GM12892 (cell line): ENCODE measurements around the gene CCL27.

Source experiments
- POLR2AphosphoS5 ChIP-seq: IDR thresholded peaks from 2 replicates; pipeline ENCODE4 v1.6.1; 2011; ENCODE audit warnings: low read depth, low read length, control low read depth
- TAF1 ChIP-seq: IDR thresholded peaks from 2 replicates; pipeline ENCODE4 v1.6.1; 2011; ENCODE audit warnings: low read depth, mild to moderate bottlenecking, control low read depth, low read length, borderline replicate concordance

GRCh38 chr9:34691936-34692315 is 29.5 kb upstream of the CCL27 start:
- no peak for TF ChIP-seq POLR2AphosphoS5
- no peak for TF ChIP-seq TAF1
